ENCODE results near the gene STYK1. TPM values are rescaled to one million over a fixed set of nuclear protein-coding genes. Genes with fewer than 3 reads are reported as not detected.

STYK1 gene
- total RNA-seq, 4 donors from 2014 or later = 0.32 to 0.56 TPM; not detected in 2

DNA sequence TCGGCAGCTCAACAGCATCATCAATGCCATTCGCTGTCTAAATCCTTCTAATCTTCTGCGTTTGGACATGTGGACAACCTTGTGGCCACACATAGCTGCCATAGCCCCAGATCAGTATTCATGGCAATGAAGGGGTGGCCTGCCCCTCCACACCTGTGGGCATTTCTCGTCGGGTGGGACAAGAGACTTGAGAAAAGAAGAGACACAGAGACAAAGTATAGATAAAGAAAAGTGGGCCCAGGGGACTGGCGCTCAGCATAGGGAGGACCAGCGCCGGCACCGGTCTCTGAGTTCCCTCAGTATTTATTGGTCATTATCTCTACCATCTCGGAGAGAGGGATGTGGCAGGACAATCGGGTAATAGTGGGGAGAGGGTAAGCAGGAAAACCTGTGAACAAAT lies 102.7 kb downstream of the STYK1 start:
- TF ChIP-seq, protein P1, sequence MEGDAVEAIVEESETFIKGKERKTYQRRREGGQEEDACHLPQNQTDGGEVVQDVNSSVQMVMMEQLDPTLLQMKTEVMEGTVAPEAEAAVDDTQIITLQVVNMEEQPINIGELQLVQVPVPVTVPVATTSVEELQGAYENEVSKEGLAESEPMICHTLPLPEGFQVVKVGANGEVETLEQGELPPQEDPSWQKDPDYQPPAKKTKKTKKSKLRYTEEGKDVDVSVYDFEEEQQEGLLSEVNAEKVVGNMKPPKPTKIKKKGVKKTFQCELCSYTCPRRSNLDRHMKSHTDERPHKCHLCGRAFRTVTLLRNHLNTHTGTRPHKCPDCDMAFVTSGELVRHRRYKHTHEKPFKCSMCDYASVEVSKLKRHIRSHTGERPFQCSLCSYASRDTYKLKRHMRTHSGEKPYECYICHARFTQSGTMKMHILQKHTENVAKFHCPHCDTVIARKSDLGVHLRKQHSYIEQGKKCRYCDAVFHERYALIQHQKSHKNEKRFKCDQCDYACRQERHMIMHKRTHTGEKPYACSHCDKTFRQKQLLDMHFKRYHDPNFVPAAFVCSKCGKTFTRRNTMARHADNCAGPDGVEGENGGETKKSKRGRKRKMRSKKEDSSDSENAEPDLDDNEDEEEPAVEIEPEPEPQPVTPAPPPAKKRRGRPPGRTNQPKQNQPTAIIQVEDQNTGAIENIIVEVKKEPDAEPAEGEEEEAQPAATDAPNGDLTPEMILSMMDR (IDR thresholded peaks at IDR 0.05) = no peak
- DNase-seq (ENCODE audit: low spot score) = no peak
- no peak for ATAC-seq (ENCODE audit: low FRiP score)

Other genes with a start within 250 kb of the STYK1 start
- gene KLRC2, start 238.0 kb downstream of the STYK1 start, total RNA-seq = under 1 TPM in 3 of 4 donors, not detected in 1; 0.37 to 0.72 (median 0.69) TPM
- 1 to 10 TPM in 2 of 4 donors, under 1 TPM in 2; 0.28 to 2.2 (median 1.2) TPM for gene KLRC1, start 220.7 kb downstream of the STYK1 start, total RNA-seq
- not detected for gene EIF2S3B, start 168.2 kb downstream of the STYK1 start, total RNA-seq
- gene MAGOHB, start 60.4 kb downstream of the STYK1 start, total RNA-seq = 10 to 100 TPM in 1 of 4 donors, 1 to 10 TPM in 3; 4.9 to 12.6 (median 7.6) TPM
- gene YBX3, start 49.3 kb upstream of the STYK1 start, total RNA-seq = 100 to 1,000 TPM; 281 to 567 (median 448) TPM
- not detected for gene TAS2R7, start 128.6 kb upstream of the STYK1 start, total RNA-seq
- gene TAS2R8, start 133.2 kb upstream of the STYK1 start, total RNA-seq = not detected
- gene TAS2R9, start 136.1 kb upstream of the STYK1 start, total RNA-seq = not detected
- gene TAS2R10, start 152.3 kb upstream of the STYK1 start, total RNA-seq = 1 to 10 TPM in 1 of 4 donors, under 1 TPM in 1, not detected in 2; 0.88 to 1.9 TPM
- 1 to 10 TPM; 1.5 to 2.5 (median 1.8) TPM for gene PRR4, start 175.4 kb upstream of the STYK1 start, total RNA-seq
- 10 to 100 TPM; 23.2 to 38.0 (median 30.1) TPM for gene PRH1, start 210.2 kb upstream of the STYK1 start, total RNA-seq
- gene TAS2R13, start 235.5 kb upstream of the STYK1 start, total RNA-seq = 1 to 10 TPM; 1.3 to 5.5 (median 3.0) TPM

All from omental fat pad (tissue), 4 donors.